GOT3 (cell line): ENCODE results near the gene RASA4B.
"Not testable (repeated sequence)": the region's sequence is repeated elsewhere in the genome, so short reads cannot be mapped to it uniquely, and the experiment has no call there.

ENCODE experiments used
- DNase-seq: peaks from one replicate; lab custom pipeline; 2025; ENCODE audit warnings: mixed read lengths; lab: John Stamatoyannopoulos, UW

The RASA4B gene

GRCh38 chr7:102511860-102512522, 5.6 kb downstream of the RASA4B start:
- not testable (repeated sequence) for DNase-seq

- DNase-seq = not testable (repeated sequence)
These were observed 7.0 kb downstream of the RASA4B start for GRCh38 chr7:102510575-102510974.

DNA sequence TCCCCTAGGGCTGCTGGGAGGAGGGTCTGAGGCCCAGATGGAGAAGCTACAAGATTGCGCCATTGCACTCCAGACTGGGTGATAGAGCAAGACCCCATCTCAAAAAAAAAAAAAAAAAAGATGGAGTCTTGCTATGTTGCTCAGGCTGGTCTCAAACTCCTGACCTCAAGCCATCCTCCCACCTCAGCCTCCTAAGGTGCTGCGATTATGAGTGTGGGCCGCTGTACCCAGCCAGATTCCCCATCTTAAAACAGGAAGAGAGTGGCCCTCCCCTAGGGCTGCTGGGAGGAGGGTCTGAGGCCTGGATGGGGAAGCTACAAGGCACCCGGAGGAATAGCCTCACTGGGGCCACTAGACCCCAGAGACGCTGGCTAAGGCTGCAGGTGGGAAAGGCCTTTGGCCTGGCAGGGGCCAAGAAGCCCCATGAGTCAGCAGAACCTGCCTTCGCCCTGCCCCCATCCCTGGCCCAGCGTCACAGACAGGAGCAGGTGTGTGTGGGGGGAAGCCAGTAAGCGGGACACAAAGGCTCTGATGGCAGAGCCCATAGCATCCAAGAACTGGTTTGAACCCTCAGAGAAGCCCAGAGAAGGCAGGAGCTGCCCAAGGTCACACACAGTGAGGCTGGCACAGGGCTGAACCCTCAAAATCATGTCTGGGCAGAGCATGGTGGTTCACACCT, 10.0 kb downstream of the RASA4B start:
- DNase-seq = not testable (repeated sequence)

DNA sequence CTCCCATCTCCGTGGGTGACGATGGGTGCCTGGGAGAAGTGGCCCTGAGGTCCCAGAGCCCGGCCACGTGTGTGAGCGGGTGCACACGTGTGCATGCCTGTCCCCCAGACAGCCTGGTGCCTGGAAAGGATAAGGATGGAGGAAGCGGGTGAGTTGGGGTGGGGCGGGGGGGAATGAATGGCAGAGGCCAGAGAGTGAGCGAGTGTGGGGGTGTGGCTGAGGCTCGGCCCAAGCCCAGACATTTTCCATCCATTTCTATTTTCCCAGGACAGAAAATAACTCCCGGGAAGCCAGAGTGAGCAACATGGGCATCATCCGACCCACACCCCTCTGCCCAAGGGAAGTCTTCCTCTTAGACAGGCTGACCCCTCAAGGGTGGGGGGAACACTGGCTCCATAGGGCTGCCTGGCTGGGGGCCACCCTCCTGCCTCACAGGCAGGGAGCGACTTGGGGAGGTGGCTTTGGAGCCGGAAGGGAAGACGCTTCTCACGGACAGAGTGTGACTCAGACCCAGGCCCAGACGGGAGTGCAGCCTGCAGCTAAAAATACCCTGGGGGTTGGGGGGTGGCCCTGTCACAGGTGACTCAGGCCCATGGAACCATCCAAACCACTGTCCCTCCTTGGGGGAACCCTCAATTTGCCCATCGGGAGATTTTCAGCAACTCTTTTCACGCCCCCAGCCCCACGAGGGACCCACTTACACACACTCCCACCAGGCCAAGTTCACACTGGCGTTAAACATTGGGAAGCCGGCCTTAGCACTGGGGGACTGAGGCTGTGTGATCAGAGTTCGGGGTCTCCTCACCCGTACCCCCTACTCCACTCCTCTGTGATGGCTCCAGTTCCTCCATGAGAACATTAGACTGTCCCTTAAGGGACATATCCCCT, 12.0 kb downstream of the RASA4B start:
- DNase-seq = not testable (repeated sequence)

DNA sequence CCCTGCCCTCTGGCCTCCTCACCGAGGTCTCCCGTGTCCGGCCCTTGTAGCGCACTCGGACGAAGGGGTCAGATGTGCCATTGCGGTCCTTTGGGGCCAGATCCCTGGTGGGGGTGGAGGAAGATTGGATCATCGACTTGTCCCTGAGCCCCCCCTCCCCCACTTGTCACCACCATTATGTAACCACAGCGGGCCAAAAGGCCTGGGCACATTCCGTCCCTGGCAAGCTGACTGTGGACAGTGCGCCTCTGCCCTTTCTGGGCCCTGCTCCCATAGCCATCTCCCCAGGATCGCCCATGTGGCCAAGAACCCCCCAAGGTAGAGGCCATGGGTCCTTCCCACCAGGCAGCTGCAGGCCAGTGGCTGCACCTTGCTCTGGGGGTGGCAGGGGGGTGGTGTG, 14.4 kb downstream of the RASA4B start:
- DNase-seq = not testable (repeated sequence)

GRCh38 chr7:102498321-102498720, 19.3 kb downstream of the RASA4B start:
- not testable (repeated sequence) for DNase-seq

GRCh38 chr7:102497308-102497707, 20.3 kb downstream of the RASA4B start:
- not testable (repeated sequence) for DNase-seq

DNA sequence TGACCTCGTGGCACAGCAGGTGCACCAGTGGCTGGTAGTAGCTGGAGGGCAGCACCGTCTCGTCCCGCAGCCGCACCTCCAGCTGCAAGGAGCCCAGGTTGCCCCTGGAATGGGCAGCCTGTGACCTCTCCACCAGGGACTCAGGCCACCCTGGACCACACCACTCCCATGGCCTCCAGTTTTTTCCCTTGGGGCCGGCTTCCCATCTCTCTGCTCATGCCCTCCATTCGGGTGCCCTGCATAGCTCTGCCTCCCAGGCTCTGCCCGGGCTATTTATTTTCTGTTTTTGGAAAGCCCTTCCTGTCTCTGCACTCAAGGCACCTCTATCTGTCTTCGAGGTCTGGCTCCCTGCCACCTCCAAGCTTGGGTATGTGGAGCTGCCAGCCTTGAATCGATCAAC, 20.7 kb downstream of the RASA4B start:
- DNase-seq = not testable (repeated sequence)

- DNase-seq = not testable (repeated sequence)
These were observed 23.0 kb downstream of the RASA4B start for GRCh38 chr7:102494473-102495149.

- not testable (repeated sequence) for DNase-seq
These were observed 23.6 kb downstream of the RASA4B start for GRCh38 chr7:102494026-102494425.

DNA sequence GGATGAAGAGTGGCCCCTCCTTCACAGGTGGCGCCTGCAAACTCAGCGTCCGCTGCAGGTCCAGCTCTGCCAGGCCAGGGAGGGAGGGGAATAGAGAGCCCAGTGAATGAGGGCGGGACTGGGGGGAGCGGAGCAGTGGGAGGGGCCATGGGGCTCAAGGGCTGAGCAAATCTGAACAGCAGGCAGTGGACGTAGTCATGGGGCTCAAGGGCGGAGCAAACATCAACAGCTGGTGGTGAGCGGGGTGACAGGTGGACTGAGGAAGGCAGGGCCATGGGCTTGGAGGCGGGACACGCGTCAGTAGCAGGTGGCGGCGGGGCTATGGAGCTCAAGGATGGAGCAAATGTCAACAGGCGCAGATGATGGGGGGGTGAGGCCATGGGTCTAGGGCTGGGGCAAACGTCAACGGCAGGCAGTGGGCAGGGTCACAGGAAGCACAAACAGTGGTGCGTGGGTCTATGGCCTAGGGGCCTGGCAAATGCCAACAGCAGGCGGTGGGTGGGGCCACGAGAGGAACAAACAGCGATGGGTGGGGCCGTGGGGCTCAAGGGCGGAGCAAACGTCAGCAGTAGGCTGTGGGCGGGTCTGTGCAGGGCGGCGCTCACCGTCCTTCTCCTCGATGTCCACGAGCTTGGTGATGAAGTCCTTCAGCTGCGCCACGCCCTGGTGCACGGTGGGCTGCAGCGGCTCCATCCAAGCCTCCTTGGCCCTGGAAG, 24.2 kb downstream of the RASA4B start:
- not testable (repeated sequence) for DNase-seq

DNA sequence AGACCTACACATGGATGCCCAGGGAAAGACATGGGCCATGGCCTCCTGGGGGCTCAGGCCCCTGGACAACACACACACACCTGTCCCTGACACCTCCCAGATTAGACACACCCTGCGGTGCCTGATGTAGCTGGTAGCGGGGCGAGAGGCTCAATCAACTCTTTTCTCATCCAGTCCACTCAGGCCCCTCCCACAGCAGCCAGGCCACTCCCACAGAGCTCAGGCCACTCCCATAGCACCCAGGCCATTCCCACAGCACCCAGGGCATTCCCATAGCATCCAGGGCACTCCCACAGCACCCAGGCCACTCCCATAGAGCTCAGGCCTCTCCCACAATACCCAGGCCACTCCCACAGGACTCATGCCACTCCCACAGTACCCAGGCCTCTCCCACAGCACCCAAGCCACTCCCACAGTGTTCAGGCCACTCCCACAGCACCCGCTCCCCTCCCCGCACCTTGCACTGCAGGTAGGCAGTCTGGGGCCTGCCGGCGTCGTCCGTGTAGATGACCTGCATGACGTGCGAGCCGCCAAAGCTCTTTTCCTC, 27.0 kb downstream of the RASA4B start:
- not testable (repeated sequence) for DNase-seq

GRCh38 chr7:102484317-102484716, 33.3 kb downstream of the RASA4B start:
- DNase-seq = not testable (repeated sequence)

DNA sequence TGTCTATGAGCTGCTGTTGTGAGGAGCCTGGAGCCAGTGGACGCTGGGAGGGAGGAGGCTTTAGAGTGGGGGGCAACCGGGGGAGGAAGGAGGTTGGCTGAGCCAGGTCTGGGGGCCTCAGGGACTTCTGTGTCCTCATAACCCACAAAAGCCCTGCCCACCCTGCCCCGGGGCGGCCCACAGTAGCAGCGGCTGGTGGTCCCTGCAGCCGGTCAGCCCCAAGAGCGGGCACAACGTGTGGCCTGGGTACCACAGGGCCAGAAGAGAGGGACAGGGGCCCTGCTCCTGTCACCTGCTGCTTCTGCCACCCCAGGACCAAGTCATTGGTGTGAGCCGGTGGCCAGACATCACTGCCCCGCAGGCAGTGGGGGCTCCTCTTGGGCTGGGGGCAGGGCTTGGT, 35.6 kb downstream of the RASA4B start:
- not testable (repeated sequence) for DNase-seq

GRCh38 chr7:102479982-102480637, 37.5 kb downstream of the RASA4B start:
- DNase-seq = not testable (repeated sequence)

DNA sequence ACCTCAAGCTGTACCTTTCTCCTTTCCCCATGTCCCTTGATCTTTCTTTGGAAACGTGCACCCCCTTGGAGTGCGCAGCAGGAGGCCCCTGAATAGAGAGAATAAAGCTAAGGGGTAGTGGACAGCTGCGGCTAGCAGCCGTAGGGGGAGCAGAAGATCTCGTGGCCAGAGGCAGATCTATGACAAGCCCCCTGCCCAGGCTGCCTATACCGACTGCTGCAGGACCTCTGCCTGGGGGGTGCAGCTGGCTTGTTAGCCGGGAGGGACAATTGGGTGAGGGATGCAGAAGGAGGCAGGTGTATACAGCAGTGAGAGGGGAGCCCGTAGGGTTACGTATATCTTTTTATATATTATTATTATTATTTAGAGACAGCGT, 38.4 kb downstream of the RASA4B start:
- not testable (repeated sequence) for DNase-seq

GRCh38 chr7:102478314-102479208, 39.0 kb downstream of the RASA4B start, which contains the start of gene POLR2J:
TSS of gene POLR2J (minus strand) at chr7:102478922. CDS start at chr7:102478860, 62 bp downstream.
- DNase-seq = not testable (repeated sequence)

- DNase-seq = not testable (repeated sequence)
These were observed 42.7 kb downstream of the RASA4B start for GRCh38 chr7:102474736-102475435.
